ENCODE measurements around the gene ADCY5. TPM values are rescaled to one million over a fixed set of nuclear protein-coding genes. Genes with fewer than 3 reads are reported as not detected.

The ADCY5 gene
- total RNA-seq, 1 donor from 2014 or later = 10.6 TPM

GRCh38 chr3:123384256-123384655, 64.6 kb downstream of the ADCY5 start:
- H3K4me3 Mint-ChIP-seq (ENCODE audit: unreplicated experiment) = no peak overlapping the region
- H3K36me3 Mint-ChIP-seq (ENCODE audit: unreplicated experiment) = peaks cover 2% of the 10 kb centered on the region
- no peaks in the 10 kb centered on the region for H3K9me3 Mint-ChIP-seq (ENCODE audit: unreplicated experiment)
- peaks cover 30% of the 10 kb centered on the region for H3K27me3 Mint-ChIP-seq (ENCODE audit: unreplicated experiment)
- no peak overlapping the region for H3K27ac Mint-ChIP-seq (ENCODE audit: unreplicated experiment)
- TF ChIP-seq CTCF (IDR thresholded peaks at IDR 0.05) = no peak
- no peak for DNase-seq (ENCODE audit: extremely low spot score, unreplicated experiment)
- H3K4me1 Mint-ChIP-seq (ENCODE audit: unreplicated experiment) = peaks cover 40% of the 10 kb centered on the region

- no peak for DNase-seq (ENCODE audit: extremely low spot score, unreplicated experiment)
Measured at GRCh38 chr3:123383091-123384053, 65.5 kb downstream of the ADCY5 start.

GRCh38 chr3:123380261-123380660, 68.6 kb downstream of the ADCY5 start:
- H3K36me3 Mint-ChIP-seq (ENCODE audit: unreplicated experiment) = no peaks in the 10 kb centered on the region
- no peak for TF ChIP-seq CTCF (IDR thresholded peaks at IDR 0.05)
- no peak overlapping the region for H3K27ac Mint-ChIP-seq (ENCODE audit: unreplicated experiment)
- no peak for DNase-seq (ENCODE audit: extremely low spot score, unreplicated experiment)
- no peak overlapping the region for H3K4me3 Mint-ChIP-seq (ENCODE audit: unreplicated experiment)
- no peaks in the 10 kb centered on the region for H3K9me3 Mint-ChIP-seq (ENCODE audit: unreplicated experiment)
- peaks cover 18% of the 10 kb centered on the region for H3K27me3 Mint-ChIP-seq (ENCODE audit: unreplicated experiment)
- peaks cover 21% of the 10 kb centered on the region for H3K4me1 Mint-ChIP-seq (ENCODE audit: unreplicated experiment)

More at GRCh38 chr3:123383091-123384053, 65.5 kb downstream of the ADCY5 start:
- peaks cover 22% of the 10 kb centered on the region for H3K27me3 Mint-ChIP-seq (ENCODE audit: unreplicated experiment)
- no peak for TF ChIP-seq CTCF (IDR thresholded peaks at IDR 0.05)
- no peak overlapping the region for H3K4me3 Mint-ChIP-seq (ENCODE audit: unreplicated experiment)
- H3K9me3 Mint-ChIP-seq (ENCODE audit: unreplicated experiment) = no peaks in the 10 kb centered on the region
- no peaks in the 10 kb centered on the region for H3K36me3 Mint-ChIP-seq (ENCODE audit: unreplicated experiment)
- peaks cover 37% of the 10 kb centered on the region for H3K4me1 Mint-ChIP-seq (ENCODE audit: unreplicated experiment)
- no peak overlapping the region for H3K27ac Mint-ChIP-seq (ENCODE audit: unreplicated experiment)

GRCh38 chr3:123379041-123379830, 69.7 kb downstream of the ADCY5 start:
- Mint-ChIP-seq H3K9me3 (ENCODE audit: unreplicated experiment) (no peaks in the 10 kb centered on the region), H3K36me3 (ENCODE audit: unreplicated experiment) (no peaks in the 10 kb centered on the region), H3K4me3 (ENCODE audit: unreplicated experiment) (no peak overlapping the region), H3K27ac (ENCODE audit: unreplicated experiment) (no peak overlapping the region), H3K27me3 (ENCODE audit: unreplicated experiment) (peaks cover 21% of the 10 kb centered on the region), H3K4me1 (ENCODE audit: unreplicated experiment) (peaks cover 12% of the 10 kb centered on the region)
- no peak for TF ChIP-seq CTCF (IDR thresholded peaks at IDR 0.05)
- DNase-seq (ENCODE audit: extremely low spot score, unreplicated experiment) = no peak

Measured in osteocyte (in vitro differentiated cells).